Measurements from ENCODE around the gene FAN1.

FAN1 gene

DNA sequence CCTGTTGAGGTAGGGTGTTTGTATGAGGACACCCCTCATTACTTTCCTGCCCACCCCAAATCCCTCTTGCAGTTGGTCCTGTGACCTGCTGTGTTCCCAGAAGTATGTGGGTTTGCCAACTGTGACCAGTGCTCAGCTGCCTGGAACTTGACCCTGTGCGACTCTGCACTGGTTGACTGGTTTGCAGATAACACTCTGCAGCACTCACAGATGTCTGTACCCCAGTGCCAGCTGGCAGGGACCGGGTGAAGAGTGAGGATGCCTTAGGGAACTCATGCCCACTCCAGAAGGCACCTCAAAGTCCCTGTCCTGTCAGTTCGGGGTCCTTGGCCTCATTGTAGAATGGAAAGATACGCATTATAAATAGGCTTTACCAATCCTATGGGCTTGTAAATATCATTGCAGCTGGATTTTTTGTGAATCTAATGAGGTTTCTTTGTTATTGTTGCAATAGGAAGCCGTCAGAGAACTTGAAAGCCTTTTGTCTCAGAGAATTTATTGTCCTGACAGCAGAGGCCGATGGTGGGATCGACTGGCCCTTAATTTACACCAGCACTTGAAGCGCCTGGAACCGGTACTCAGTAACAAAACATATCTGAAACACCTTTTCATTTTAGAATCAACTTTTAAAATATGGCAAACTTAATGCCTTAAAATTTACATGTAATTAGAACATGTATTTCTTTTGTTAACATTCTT, 18.2 kb downstream of the FAN1 start:
- peak overlapping the region; percentile 89 for H3K27ac Mint-ChIP-seq
- TF ChIP-seq, protein P1, sequence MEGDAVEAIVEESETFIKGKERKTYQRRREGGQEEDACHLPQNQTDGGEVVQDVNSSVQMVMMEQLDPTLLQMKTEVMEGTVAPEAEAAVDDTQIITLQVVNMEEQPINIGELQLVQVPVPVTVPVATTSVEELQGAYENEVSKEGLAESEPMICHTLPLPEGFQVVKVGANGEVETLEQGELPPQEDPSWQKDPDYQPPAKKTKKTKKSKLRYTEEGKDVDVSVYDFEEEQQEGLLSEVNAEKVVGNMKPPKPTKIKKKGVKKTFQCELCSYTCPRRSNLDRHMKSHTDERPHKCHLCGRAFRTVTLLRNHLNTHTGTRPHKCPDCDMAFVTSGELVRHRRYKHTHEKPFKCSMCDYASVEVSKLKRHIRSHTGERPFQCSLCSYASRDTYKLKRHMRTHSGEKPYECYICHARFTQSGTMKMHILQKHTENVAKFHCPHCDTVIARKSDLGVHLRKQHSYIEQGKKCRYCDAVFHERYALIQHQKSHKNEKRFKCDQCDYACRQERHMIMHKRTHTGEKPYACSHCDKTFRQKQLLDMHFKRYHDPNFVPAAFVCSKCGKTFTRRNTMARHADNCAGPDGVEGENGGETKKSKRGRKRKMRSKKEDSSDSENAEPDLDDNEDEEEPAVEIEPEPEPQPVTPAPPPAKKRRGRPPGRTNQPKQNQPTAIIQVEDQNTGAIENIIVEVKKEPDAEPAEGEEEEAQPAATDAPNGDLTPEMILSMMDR (IDR thresholded peaks at IDR 0.05) = no peak
- H3K27me3 Mint-ChIP-seq (ENCODE audit: low read depth, poor library complexity) = no peaks in the 10 kb centered on the region
- no peaks in the 10 kb centered on the region for H3K9me3 Mint-ChIP-seq
- peaks cover 37% of the 10 kb centered on the region for H3K36me3 Mint-ChIP-seq (ENCODE audit: low read depth)
- DNase-seq = peak; percentile 44
- H3K4me1 Mint-ChIP-seq = peaks cover 71% of the 10 kb centered on the region
- peak overlapping the region; percentile 61 for H3K4me3 Mint-ChIP-seq

DNA sequence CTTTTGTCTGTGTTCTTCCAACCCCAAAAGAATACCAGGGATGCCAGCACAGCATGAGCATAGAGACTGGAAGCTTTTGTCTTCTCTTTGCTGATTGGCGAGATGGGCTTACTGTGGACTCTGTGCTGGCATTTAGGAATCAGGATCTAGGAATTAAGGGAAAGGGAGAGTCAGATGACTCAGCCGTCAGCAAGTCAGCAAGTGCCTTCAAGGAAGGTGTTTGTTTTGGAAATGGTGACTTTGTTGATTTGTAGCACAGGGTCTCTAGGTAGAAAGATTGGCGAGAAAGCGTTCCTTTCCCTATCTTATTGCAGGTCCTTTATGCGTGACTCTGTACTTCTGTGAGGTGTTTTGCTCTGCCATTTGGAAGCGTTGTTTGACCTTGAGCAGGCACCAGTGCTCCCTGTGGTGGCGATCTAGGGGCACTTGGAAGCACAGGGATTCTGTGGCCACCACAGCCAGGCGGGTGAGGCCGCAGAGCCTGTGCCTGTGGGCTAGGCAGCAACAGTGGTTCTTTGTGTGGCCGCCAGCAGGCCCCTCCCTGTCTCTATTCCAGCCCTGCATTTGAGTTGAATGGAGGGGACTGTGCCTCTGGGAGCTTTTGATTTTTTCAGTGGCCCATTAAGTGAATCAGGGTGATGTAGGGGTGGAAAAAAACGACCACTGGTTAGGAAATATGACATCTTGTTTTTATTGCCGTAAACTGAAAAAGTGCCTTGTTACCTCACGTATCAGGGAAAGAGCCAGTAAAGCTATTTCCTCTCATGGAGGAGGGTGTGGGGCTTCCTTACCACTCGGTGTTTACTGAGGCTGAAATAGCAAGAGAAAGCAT, 19.0 kb downstream of the FAN1 start:
- Mint-ChIP-seq H3K4me3 (peak overlapping the region; percentile 61), H3K27me3 (ENCODE audit: low read depth, poor library complexity) (no peaks in the 10 kb centered on the region), H3K27ac (peak overlapping the region; percentile 89), H3K4me1 (peaks cover 78% of the 10 kb centered on the region), H3K9me3 (no peaks in the 10 kb centered on the region), H3K36me3 (ENCODE audit: low read depth) (peaks cover 38% of the 10 kb centered on the region)
- DNase-seq = peak; percentile 26
- TF ChIP-seq, protein P1 (IDR thresholded peaks at IDR 0.05) = no peak

DNA sequence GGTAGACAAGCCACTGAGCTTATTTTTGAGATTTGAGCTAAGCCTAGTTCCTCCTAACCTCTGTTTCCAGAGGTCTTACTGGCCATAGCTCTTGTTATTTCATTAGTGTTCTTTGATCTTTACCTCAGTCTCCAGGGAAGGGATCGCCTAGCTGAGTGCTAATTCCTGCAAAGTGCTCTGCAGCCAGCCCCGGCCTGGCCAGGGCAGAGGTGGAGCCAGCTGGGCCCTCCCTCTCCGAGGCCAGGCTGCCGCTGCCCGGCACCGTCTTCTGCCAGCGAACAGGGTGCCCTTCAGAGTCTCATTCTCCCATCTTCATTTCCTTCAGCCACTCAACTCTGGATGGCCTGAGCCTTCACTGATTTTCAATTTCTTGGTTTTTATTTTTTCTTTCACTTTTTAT, 19.7 kb downstream of the FAN1 start:
- peak; percentile 26 for DNase-seq
- H3K4me3 Mint-ChIP-seq = peak overlapping the region; percentile 61
- peak overlapping the region; percentile 97 for H3K27ac Mint-ChIP-seq
- no peaks in the 10 kb centered on the region for H3K9me3 Mint-ChIP-seq
- TF ChIP-seq, protein P1 (IDR thresholded peaks at IDR 0.05) = no peak
- peaks cover 38% of the 10 kb centered on the region for H3K36me3 Mint-ChIP-seq (ENCODE audit: low read depth)
- peaks cover 3% of the 10 kb centered on the region for H3K27me3 Mint-ChIP-seq (ENCODE audit: low read depth, poor library complexity)
- peaks cover 81% of the 10 kb centered on the region for H3K4me1 Mint-ChIP-seq

DNA sequence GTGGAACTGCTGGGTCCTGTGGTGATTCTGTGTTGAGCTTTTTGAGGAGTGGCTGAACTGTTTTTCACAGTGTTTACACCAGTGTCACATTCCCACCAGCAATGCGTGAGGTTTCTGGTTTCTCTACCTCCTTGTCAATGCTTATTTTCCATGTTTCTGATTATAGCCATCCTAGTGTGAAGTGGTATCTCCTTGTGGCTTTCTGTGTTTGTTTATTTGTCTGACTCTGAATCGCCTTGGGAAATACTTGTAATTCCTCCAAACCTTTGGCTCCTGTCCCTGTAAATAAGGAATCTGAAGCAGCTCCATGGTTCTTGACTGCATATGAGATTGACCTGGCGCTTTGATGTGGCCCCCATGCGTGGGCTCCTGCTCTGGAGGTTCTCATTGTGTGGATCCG, 20.6 kb downstream of the FAN1 start:
- H3K9me3 Mint-ChIP-seq = no peaks in the 10 kb centered on the region
- no peak for DNase-seq
- H3K27me3 Mint-ChIP-seq (ENCODE audit: low read depth, poor library complexity) = peaks cover 4% of the 10 kb centered on the region
- TF ChIP-seq, protein P1 (IDR thresholded peaks at IDR 0.05) = no peak
- H3K36me3 Mint-ChIP-seq (ENCODE audit: low read depth) = peaks cover 40% of the 10 kb centered on the region
- H3K27ac Mint-ChIP-seq = no peak overlapping the region
- peaks cover 80% of the 10 kb centered on the region for H3K4me1 Mint-ChIP-seq
- peak overlapping the region; percentile 42 for H3K4me3 Mint-ChIP-seq

DNA sequence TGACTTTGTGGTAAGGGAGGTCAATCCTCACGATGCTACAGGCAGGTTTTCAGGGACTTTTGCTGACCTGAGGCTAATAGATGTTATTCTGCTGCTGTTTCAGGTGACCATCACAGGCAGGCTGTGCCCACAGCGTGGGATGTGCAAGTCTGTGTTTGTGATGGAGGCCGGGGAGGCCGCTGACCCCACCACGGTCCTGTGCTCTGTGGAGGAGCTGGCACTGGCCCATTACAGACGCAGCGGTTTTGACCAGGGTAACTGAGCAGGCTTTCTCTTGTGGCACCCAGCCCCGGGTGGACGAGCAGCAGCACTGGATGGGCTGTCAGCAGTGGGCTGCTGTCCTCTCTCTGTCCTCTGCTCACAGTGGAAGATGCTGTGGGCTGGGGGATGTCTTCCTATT, 22.0 kb downstream of the FAN1 start:
- DNase-seq = no peak
- no peak overlapping the region for H3K27ac Mint-ChIP-seq
- peaks cover 70% of the 10 kb centered on the region for H3K4me1 Mint-ChIP-seq
- no peak overlapping the region for H3K4me3 Mint-ChIP-seq
- TF ChIP-seq, protein P1 (IDR thresholded peaks at IDR 0.05) = no peak
- peaks cover 4% of the 10 kb centered on the region for H3K27me3 Mint-ChIP-seq (ENCODE audit: low read depth, poor library complexity)
- H3K36me3 Mint-ChIP-seq (ENCODE audit: low read depth) = peaks cover 39% of the 10 kb centered on the region
- H3K9me3 Mint-ChIP-seq = no peaks in the 10 kb centered on the region

Data from nephron progenitor cell (in vitro differentiated cells).